ENCODE results near the gene PTDSS2. TPM values are rescaled to one million over a fixed set of nuclear protein-coding genes. Genes with fewer than 3 reads are reported as not detected.

Gene PTDSS2
- total and polyA plus RNA-seq, 2 of the 13 experiments (the other 11 are each of a cell fraction or from before 2014, with no cell fraction given) = 21.7 to 26.4 TPM

DNA sequence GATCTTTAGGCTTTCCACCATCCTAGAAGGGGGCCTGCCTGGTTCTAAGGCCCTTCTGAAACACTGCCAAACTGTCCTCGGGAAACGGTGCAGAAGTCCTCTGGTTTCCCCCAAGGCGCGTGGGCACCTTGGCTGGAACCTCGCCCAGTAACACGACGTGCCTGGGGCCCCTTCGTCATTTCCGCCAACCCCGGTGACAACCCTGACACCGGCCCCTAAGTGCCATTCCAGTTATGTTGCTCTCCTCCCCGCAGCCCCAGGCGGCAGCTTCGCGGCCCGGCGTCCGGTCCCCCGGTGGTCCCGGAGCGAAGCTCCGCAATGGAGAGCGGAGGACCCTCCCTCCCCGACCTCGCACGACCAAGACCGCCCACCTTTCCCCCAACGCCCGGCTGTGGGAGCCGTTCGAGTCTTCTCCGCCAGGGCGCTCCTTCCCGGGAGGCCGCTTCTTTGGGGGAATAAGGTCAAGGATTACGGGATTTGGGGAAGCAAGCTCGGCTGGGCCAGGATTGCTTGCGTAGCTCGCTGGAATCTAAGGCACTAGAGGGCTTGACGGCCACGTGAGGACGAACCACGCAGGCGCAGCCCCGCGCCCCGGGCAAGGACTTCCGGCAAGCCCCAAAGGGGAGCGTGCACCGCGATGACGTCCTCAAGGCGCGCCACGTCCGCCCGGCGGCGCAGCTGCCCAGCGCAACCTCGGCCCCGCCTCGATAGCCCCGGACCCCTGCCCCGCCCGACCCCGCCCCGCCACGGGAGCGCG lies 56.3 kb downstream of the PTDSS2 start (continued):
- TF ChIP-seq STAT6 (CRISPR knock-in tag; IDR thresholded peaks at IDR 0.05; ENCODE audit: borderline replicate concordance) (peak; percentile 47; the same call in 1 of the 2 replicates), KAT2B (IDR thresholded peaks at IDR 0.05; ENCODE audit: borderline replicate concordance, low read depth, low read length) (no peak), ZFP62 (CRISPR knock-in tag; IDR thresholded peaks at IDR 0.05) (no peak), NFATC3 (CRISPR knock-in tag; IDR thresholded peaks at IDR 0.05) (0 out of 2 replicates have a peak, but pooled peaks have one; percentile 90), HNF1A (IDR thresholded peaks at IDR 0.05; ENCODE audit: low read depth) (no peak), HNF1A (CRISPR knock-in tag; IDR thresholded peaks at IDR 0.05; ENCODE audit: borderline replicate concordance) (0 out of 2 replicates have a peak, but pooled peaks have one; percentile 42), ZNF709 (CRISPR knock-in tag; IDR thresholded peaks at IDR 0.05) (no peak), ZNF615 (CRISPR knock-in tag; IDR thresholded peaks at IDR 0.05; ENCODE audit: borderline replicate concordance) (no peak), SOX13 (IDR thresholded peaks at IDR 0.05) (0 out of 2 replicates have a peak, but pooled peaks have one; percentile 10), SOX13 (CRISPR knock-in tag; conservative IDR thresholded peaks at IDR 0.05 in 1 of 2, IDR thresholded peaks at IDR 0.05 in 1 of 2) (peak in 1 of 2 experiments; percentile 19; a peak in 1 of 4 replicates), RBAK (CRISPR knock-in tag; IDR thresholded peaks at IDR 0.05) (no peak), ZNF75D (CRISPR knock-in tag; IDR thresholded peaks at IDR 0.05; ENCODE audit: borderline replicate concordance) (no peak), ZNF557 (CRISPR knock-in tag; IDR thresholded peaks at IDR 0.05) (no peak), NCOA1 (CRISPR knock-in tag; IDR thresholded peaks at IDR 0.05) (peak; percentile 78; the same call in 1 of the 2 replicates), TEAD2 (CRISPR knock-in tag; IDR thresholded peaks at IDR 0.05) (no peak), MTF2 (CRISPR knock-in tag; IDR thresholded peaks at IDR 0.05; ENCODE audit: borderline replicate concordance) (0 out of 2 replicates have a peak, but pooled peaks have one; percentile 71)
- TF ChIP-seq, protein P1, sequence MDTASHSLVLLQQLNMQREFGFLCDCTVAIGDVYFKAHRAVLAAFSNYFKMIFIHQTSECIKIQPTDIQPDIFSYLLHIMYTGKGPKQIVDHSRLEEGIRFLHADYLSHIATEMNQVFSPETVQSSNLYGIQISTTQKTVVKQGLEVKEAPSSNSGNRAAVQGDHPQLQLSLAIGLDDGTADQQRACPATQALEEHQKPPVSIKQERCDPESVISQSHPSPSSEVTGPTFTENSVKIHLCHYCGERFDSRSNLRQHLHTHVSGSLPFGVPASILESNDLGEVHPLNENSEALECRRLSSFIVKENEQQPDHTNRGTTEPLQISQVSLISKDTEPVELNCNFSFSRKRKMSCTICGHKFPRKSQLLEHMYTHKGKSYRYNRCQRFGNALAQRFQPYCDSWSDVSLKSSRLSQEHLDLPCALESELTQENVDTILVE (CRISPR knock-in tag; IDR thresholded peaks at IDR 0.05) = peak; percentile 71; the same call in 1 of the 2 replicates
- TF ChIP-seq, protein P2, sequence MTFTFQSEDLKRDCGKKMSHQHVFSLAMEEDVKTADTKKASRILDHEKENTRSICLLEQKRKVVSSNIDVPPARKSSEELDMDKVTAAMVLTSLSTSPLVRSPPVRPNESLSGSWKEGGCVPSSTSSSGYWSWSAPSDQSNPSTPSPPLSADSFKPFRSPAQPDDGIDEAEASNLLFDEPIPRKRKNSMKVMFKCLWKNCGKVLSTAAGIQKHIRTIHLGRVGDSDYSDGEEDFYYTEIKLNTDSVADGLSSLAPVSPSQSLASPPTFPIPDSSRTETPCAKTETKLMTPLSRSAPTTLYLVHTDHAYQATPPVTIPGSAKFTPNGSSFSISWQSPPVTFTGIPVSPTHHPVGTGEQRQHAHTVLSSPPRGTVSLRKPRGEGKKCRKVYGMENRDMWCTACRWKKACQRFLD (CRISPR knock-in tag; IDR thresholded peaks at IDR 0.05; ENCODE audit: borderline replicate concordance) = 0 out of 2 replicates have a peak, but pooled peaks have one; percentile 76
